ENCODE measurements around the gene CDH23.

CDH23 gene

DNA sequence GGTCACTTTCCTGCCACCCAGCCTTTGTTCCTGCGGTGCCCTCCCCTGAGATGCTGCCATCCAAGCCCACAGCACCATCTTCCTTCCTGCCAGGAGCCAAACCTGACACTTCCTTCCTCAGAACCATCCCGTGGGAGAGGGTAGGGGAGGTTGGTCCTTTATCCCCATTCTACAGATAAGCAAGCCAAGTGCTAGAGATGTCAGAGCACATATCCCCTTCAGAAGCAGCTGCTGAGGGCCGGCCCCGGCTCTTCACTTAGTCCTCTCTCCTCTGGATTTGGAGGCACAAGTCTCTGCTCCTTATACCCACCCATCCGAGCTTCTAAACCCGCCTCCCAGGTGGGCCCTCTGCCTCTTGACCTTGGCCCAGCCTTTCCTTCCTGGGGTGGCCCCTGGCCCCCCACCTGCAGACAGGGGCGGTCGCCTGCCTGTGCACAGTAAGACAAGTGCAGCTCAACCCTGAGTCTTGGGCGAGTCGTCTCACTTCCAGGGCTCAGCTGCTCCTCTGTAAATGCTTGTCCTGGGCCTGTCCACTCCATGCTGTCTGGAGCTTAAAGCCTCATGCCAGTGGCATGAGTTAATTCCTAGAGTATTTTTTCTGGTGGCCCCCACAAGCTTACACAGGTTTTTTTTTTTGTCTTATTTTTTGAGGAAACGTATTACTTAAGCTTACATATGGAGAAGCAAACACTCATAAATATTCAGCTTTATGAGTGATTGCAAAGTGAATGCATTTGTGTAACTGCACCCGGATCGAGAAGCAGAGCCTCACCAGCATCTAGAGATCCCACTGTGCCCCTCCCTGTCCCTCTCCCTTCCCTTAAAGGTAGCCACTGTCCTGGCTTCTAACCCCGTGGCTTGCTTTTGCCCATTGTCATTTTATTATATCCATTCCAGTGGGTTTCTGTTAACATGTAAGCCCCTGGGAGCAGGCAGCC is 125.1 kb downstream of the CDH23 start:
- no peak for TF ChIP-seq CTCF (conservative IDR thresholded peaks at IDR 0.05; ENCODE audit: low read depth, low read length)
- no peak overlapping the region for H3K4me3 ChIP-seq (ENCODE audit: low read depth, low read length)
- DNase-seq (ENCODE audit: low read depth): no peak

DNA sequence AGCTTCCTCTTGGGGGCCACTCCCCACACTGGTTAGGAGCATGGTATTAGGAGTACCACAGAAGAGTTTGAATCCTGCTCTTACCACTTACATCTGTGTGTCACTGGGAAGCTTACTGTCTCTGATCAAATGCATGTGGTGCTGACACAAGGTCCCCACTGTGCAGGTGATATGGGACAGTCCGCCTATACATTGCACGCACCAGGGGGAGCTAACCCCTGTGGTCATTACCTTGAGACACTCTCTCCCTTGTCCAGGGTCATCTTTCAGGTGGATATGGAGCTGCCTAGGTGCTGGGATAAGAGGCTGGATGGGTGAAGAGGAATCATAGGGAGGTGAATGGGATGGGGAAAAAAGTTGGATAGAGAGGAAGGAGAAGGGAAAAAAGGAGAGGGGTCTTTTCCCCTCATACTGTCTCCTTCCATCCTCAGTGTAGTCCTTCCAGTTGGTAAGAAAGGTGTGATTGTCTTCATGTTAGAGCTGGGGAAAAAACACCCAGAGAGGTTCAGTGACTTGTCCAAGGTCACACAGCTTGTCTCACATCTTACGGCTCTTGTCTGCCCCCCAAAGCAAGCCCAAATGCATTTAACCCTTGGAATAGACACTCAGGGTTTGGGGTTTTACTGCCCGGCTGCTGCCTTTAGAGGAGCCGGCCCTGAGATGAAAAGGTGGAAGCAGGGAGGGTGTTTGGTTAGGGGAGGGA is 125.9 kb downstream of the CDH23 start:
- peak; percentile 29 for TF ChIP-seq CTCF (conservative IDR thresholded peaks at IDR 0.05; ENCODE audit: low read depth, low read length)
- H3K4me3 ChIP-seq (ENCODE audit: low read depth, low read length): no peak overlapping the region
- DNase-seq (ENCODE audit: low read depth): no peak

- no peak for TF ChIP-seq CTCF (conservative IDR thresholded peaks at IDR 0.05; ENCODE audit: low read depth, low read length)
- no peak overlapping the region for H3K4me3 ChIP-seq (ENCODE audit: low read depth, low read length)
- no peak for DNase-seq (ENCODE audit: low read depth)
These were observed 127.0 kb downstream of the CDH23 start for GRCh38 chr10:71523756-71524155.

DNA sequence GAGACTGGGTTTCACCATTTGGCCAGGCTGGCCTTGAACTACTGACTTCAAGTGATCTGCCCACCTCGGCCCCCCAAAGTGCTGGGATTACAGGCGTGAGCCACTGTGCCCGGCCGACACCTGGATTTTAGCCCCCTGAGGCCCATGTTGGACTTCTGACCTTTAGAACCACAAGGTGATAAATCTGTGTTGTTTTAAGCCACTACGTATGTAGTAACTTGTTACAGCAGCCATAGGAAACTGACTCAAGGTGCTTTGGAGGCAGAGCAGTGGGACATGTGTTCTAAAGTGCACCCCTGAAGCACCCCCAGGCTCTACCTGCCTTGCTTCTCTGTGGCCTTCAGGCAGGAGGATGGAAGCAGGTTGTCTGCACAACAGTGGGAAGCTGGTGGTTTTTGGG is 128.4 kb downstream of the CDH23 start:
- no peak for TF ChIP-seq CTCF (conservative IDR thresholded peaks at IDR 0.05; ENCODE audit: low read depth, low read length)
- DNase-seq (ENCODE audit: low read depth): no peak
- no peak overlapping the region for H3K4me3 ChIP-seq (ENCODE audit: low read depth, low read length)

- DNase-seq (ENCODE audit: low read depth): no peak
- TF ChIP-seq CTCF (conservative IDR thresholded peaks at IDR 0.05; ENCODE audit: low read depth, low read length): no peak
- no peak overlapping the region for H3K4me3 ChIP-seq (ENCODE audit: low read depth, low read length)
These were observed 129.0 kb downstream of the CDH23 start for GRCh38 chr10:71525721-71526120.

GRCh38 chr10:71526653-71527052 is 129.9 kb downstream of the CDH23 start:
- no peak for DNase-seq (ENCODE audit: low read depth)

More at GRCh38 chr10:71526653-71527052, 129.9 kb downstream of the CDH23 start:
- no peak overlapping the region for H3K4me3 ChIP-seq (ENCODE audit: low read depth, low read length)
- no peak for TF ChIP-seq CTCF (conservative IDR thresholded peaks at IDR 0.05; ENCODE audit: low read depth, low read length)

Measured in choroid plexus epithelial cell (primary cell).